H1 (cell line): ENCODE results near the gene NLRP11. TPM values are rescaled to one million over a fixed set of nuclear protein-coding genes. Genes with fewer than 3 reads are reported as not detected.

ENCODE experiments used
- CTCF ChIA-PET: fragments of 300-600 bp; sonication (Branson Sonifier 250); formaldehyde crosslinking; loops from one replicate; lab custom pipeline; 2021; ENCODE audit not compliant: partially characterized antibody; lab: Charles Lee
- POLR2A ChIA-PET: fragments of 300-600 bp; sonication (Branson Sonifier 250); formaldehyde crosslinking; loops from one replicate; lab custom pipeline; 2021; ENCODE audit warnings: inconsistent platforms; ENCODE audit not compliant: partially characterized antibody; lab: Charles Lee
- DNase-seq, 2 experiments: peaks; one replicate each; pipeline versions ENCODE4 v3.0.0 to v3.0.0-alpha.2; 2010 to 2022; ENCODE audit warnings: low spot score in 2 of 2, low read depth in 1 of 2, mixed read lengths in 1 of 2
- FAIRE-seq: peaks from 2 replicates; lab custom pipeline; 2011; peaks lifted over from hg19 to GRCh38; lab: Jason Lieb, UNC
- H2AFZ ChIP-seq: 2 replicates; pipeline ENCODE4 v1.8.1; 2012; ENCODE audit warnings: low read length, inconsistent platforms
- H2AK5ac ChIP-seq: 2 replicates; pipeline ENCODE4 v1.6.1; 2013; ENCODE audit warnings: low read depth, low read length
- H2BK120ac ChIP-seq: replicated peaks from 2 replicates; pipeline ENCODE3; 2013; ENCODE audit warnings: low read depth, low read length, inconsistent platforms
- H2BK12ac ChIP-seq: 2 replicates; pipeline ENCODE4 v1.6.1; 2013; ENCODE audit warnings: low read depth, low read length
- H2BK15ac ChIP-seq: 2 replicates; pipeline ENCODE4 v1.6.1; 2013; ENCODE audit warnings: low read length
- H2BK20ac ChIP-seq: 2 replicates; pipeline ENCODE4 v1.6.1; 2013; ENCODE audit warnings: low read length
- H2BK5ac ChIP-seq: 2 replicates; pipeline ENCODE4 v1.6.1; 2013; ENCODE audit warnings: low read depth, low read length
- H3K14ac ChIP-seq: 2 replicates; pipeline ENCODE4 v1.6.1; 2013; ENCODE audit warnings: inconsistent platforms; ENCODE audit not compliant: insufficient read length
- H3K18ac ChIP-seq: 2 replicates; pipeline ENCODE4 v1.6.1; 2013; ENCODE audit warnings: low read length; ENCODE audit errors: extremely low read depth
- H3K23ac ChIP-seq: 2 replicates; pipeline ENCODE4 v1.6.1; 2013; ENCODE audit warnings: inconsistent platforms; ENCODE audit not compliant: insufficient read length
- H3K23me2 ChIP-seq: 2 replicates; pipeline ENCODE4 v1.6.1; 2013; ENCODE audit warnings: low read depth, low read length
- H3K27ac ChIP-seq: 2 replicates; pipeline ENCODE4 v1.6.1; 2011; ENCODE audit warnings: low read depth, low read length, inconsistent platforms
- H3K27me3 ChIP-seq, 4 experiments: replicated peaks in 1 of 4; 1 replicate in 1 of 4; 2 replicates in 3 of 4; pipeline versions ENCODE4 v1.6.1 to v1.8.1; 2011 to 2013; ENCODE audit warnings: low read length in 3 of 4, mild to moderate bottlenecking in 3 of 4, inconsistent platforms in 2 of 4, mixed read lengths in 2 of 4, moderate library complexity in 1 of 4; ENCODE audit not compliant: control insufficient read depth in 3 of 4, insufficient read depth in 3 of 4; ENCODE audit errors: extremely low read depth in 1 of 4
- H3K36me3 ChIP-seq, 4 experiments: 2 replicates each; pipeline versions ENCODE4 v1.6.1 to v1.8.1; 2011 to 2013; ENCODE audit warnings: mild to moderate bottlenecking in 4 of 4, low read length in 3 of 4, moderate library complexity in 2 of 4, control low read depth in 1 of 4, inconsistent platforms in 1 of 4; ENCODE audit not compliant: insufficient read depth in 4 of 4, control insufficient read depth in 2 of 4
- H3K4ac ChIP-seq: replicated peaks from 2 replicates; pipeline ENCODE3; 2013; ENCODE audit warnings: low read length, low read depth, mixed read lengths, inconsistent platforms; ENCODE audit not compliant: insufficient read length
- H3K4me1 ChIP-seq, 4 experiments: replicated peaks in 1 of 4; 1 replicate in 1 of 4; 2 replicates in 3 of 4; pipeline versions ENCODE4 v1.6.1 to v1.8.1; 2011 to 2013; ENCODE audit warnings: low read length in 3 of 4, inconsistent platforms in 2 of 4, mixed read lengths in 1 of 4; ENCODE audit not compliant: insufficient read depth in 4 of 4, control insufficient read depth in 3 of 4
- H3K4me2 ChIP-seq, 2 experiments: 2 replicates each; pipeline versions ENCODE4 v1.6.1 to v1.8.1; 2011 to 2013; ENCODE audit warnings: low read depth in 2 of 2, low read length in 2 of 2, control low read depth in 1 of 2, inconsistent platforms in 1 of 2, mild to moderate bottlenecking in 1 of 2; ENCODE audit not compliant: insufficient read depth in 1 of 2
- H3K4me3 ChIP-seq, 4 experiments: fragments of 200-600, 300-600 bp in 1 of 4; sonication (generic), shearing (Covaris generic), sonication (Bioruptor Twin) in 1 of 4; 2 replicates each; pipeline versions ENCODE4 v1.5.1 to v1.8.1; 2011 to 2016; ENCODE audit warnings: low read length in 4 of 4, low read depth in 3 of 4, control low read depth in 2 of 4, inconsistent platforms in 2 of 4, mild to moderate bottlenecking in 2 of 4, mixed read lengths in 1 of 4, moderate library complexity in 1 of 4; ENCODE audit not compliant: insufficient read depth in 2 of 4; ENCODE audit errors: extremely low read depth in 1 of 4
- H3K56ac ChIP-seq: replicated peaks from 2 replicates; pipeline ENCODE3; 2013; ENCODE audit warnings: low read depth, mild to moderate bottlenecking, mixed read lengths, low read length, inconsistent platforms; ENCODE audit not compliant: insufficient read length
- H3K79me1 ChIP-seq: 2 replicates; pipeline ENCODE4 v1.6.1; 2013; ENCODE audit warnings: low read depth, low read length, control low read depth
- H3K79me2 ChIP-seq, 2 experiments: 2 replicates each; pipeline versions ENCODE4 v1.6.1 to v1.8.1; 2012 to 2013; ENCODE audit warnings: low read length in 2 of 2, mild to moderate bottlenecking in 2 of 2, inconsistent platforms in 1 of 2; ENCODE audit not compliant: insufficient read depth in 2 of 2, control insufficient read depth in 1 of 2
- H3K9ac ChIP-seq, 4 experiments: replicated peaks in 1 of 4; 1 replicate in 1 of 4; 2 replicates in 3 of 4; pipeline versions ENCODE4 v1.6.1 to v1.8.1; 2011 to 2013; ENCODE audit warnings: low read depth in 3 of 4, low read length in 3 of 4, control low read depth in 2 of 4, mild to moderate bottlenecking in 2 of 4, moderate library complexity in 2 of 4, inconsistent platforms in 1 of 4; ENCODE audit errors: extremely low read depth in 1 of 4
- H3K9me3 ChIP-seq, 2 experiments: 2 replicates each; pipeline versions ENCODE4 v1.6.1 to v1.8.1; 2012 to 2013; ENCODE audit warnings: mild to moderate bottlenecking in 2 of 2, moderate library complexity in 2 of 2, control low read depth in 1 of 2, inconsistent platforms in 1 of 2, low read depth in 1 of 2, low read length in 1 of 2, mixed read lengths in 1 of 2; ENCODE audit not compliant: insufficient read depth in 2 of 2
- H4K20me1 ChIP-seq, 2 experiments: replicated peaks in 1 of 2; 2 replicates each; pipeline versions ENCODE3 to v1.8.1; 2011 to 2013; ENCODE audit warnings: inconsistent platforms in 2 of 2, low read length in 2 of 2, mild to moderate bottlenecking in 1 of 2; ENCODE audit not compliant: insufficient read depth in 2 of 2, control insufficient read depth in 1 of 2
- H4K5ac ChIP-seq: 2 replicates; pipeline ENCODE4 v1.6.1; 2013; ENCODE audit warnings: low read length, low read depth, mixed read lengths, inconsistent platforms; ENCODE audit not compliant: insufficient read length
- H4K8ac ChIP-seq: 2 replicates; pipeline ENCODE4 v1.8.0; 2013; ENCODE audit warnings: mild to moderate bottlenecking, moderate library complexity, low read length, inconsistent platforms; ENCODE audit not compliant: insufficient read depth; ENCODE audit errors: extremely low read depth
- H4K91ac ChIP-seq: replicated peaks from 2 replicates; pipeline ENCODE3; 2013; ENCODE audit warnings: low read length, mixed read lengths, inconsistent platforms; ENCODE audit not compliant: insufficient read length
- ASH2L ChIP-seq: fragments of 200-600, 300-600 bp; sonication (generic); IDR thresholded peaks from one replicate; pipeline ENCODE4 v1.7.1; 2017; ENCODE audit warnings: low read length
- CTCF ChIP-seq, 3 experiments: IDR thresholded peaks; 1 replicate in 2 of 3; 2 replicates in 1 of 3; pipeline versions ENCODE4 v1.5.1 to v1.6.1; 2011; ENCODE audit warnings: low read length in 3 of 3, mild to moderate bottlenecking in 3 of 3, inconsistent platforms in 2 of 3, low read depth in 1 of 3, moderate library complexity in 1 of 3; ENCODE audit not compliant: insufficient read depth in 1 of 3; ENCODE audit errors: control extremely low read depth in 1 of 3
- E2F6 ChIP-seq: IDR thresholded peaks from 2 replicates; pipeline ENCODE4 v1.6.1; 2012; ENCODE audit warnings: inconsistent platforms
- GABPA ChIP-seq: IDR thresholded peaks from 2 replicates; pipeline ENCODE4 v1.6.1; 2011; ENCODE audit warnings: mild to moderate bottlenecking, low read length, moderate library complexity, borderline replicate concordance; ENCODE audit not compliant: insufficient read depth
- HDAC2 ChIP-seq, 2 experiments: fragments of 300-600 bp in 1 of 2; sonication (generic) in 1 of 2; IDR thresholded peaks; 2 replicates each; pipeline ENCODE4 v1.6.1; 2011 to 2012; ENCODE audit warnings: low read depth in 2 of 2, low read length in 2 of 2, mild to moderate bottlenecking in 2 of 2, moderate library complexity in 2 of 2, borderline replicate concordance in 1 of 2, inconsistent platforms in 1 of 2
- SAP30 ChIP-seq: fragments of 300-600 bp; sonication (generic); IDR thresholded peaks from 2 replicates; pipeline ENCODE4 v1.7.1; 2012; ENCODE audit warnings: low read length, moderate library complexity, mild to moderate bottlenecking, inconsistent platforms; ENCODE audit not compliant: insufficient read depth, insufficient replicate concordance
- SIN3A ChIP-seq, 2 experiments: IDR thresholded peaks in 1 of 2; conservative IDR thresholded peaks in 1 of 2; 2 replicates each; pipeline ENCODE4 v1.6.1; 2011 to 2012; ENCODE audit warnings: low read length in 2 of 2, improper control_type of control experiment in 1 of 2, low read depth in 1 of 2, mild to moderate bottlenecking in 1 of 2
- SP2 ChIP-seq: IDR thresholded peaks from 2 replicates; pipeline ENCODE4 v1.6.1; 2012; ENCODE audit warnings: mild to moderate bottlenecking, low read length, inconsistent platforms
- TBP ChIP-seq: IDR thresholded peaks from 2 replicates; pipeline ENCODE4 v1.6.1; 2011; ENCODE audit warnings: low read depth, low read length, improper control_type of control experiment
- TEAD4 ChIP-seq: IDR thresholded peaks from 2 replicates; pipeline ENCODE4 v1.6.1; 2012; ENCODE audit warnings: low read depth, low read length, inconsistent platforms, mixed read lengths
- ZNF274 ChIP-seq: IDR thresholded peaks from 2 replicates; pipeline ENCODE4 v1.7.0; 2012; ENCODE audit warnings: low read length, borderline replicate concordance; ENCODE audit errors: extremely low read depth
- WGBS, 2 experiments: shearing (Covaris generic) in 1 of 2; methylation state at CpG; one replicate each; pipeline versions ENCODE4 v1.1.6 to v1.1.7; 2013 to 2015; ENCODE audit warnings: low lambda C conversion rate in 2 of 2, mixed read lengths in 2 of 2, inconsistent platforms in 1 of 2, low coverage in 1 of 2, missing lambda C conversion rate in 1 of 2; ENCODE audit not compliant: insufficient replicate concordance in 2 of 2, insufficient coverage in 1 of 2, insufficient read length in 1 of 2; ENCODE audit errors: extremely low coverage in 1 of 2, missing lambda C conversion rate in 1 of 2; 5-methylcytosine and 5-hydroxymethylcytosine counted together
- polyA plus RNA-seq, 7 experiments: library from polyadenylated mRNA; depleted of rRNA in 3 of 7; stranded (reverse) in 5 of 7; unstranded in 2 of 7; fragments of >200 nt in 5 of 7; fragments of 200-250 nt in 2 of 7; gene quantifications; 1 replicate in 5 of 7; 2 replicates in 1 of 7; 4 replicates in 1 of 7; pipeline versions ENCODE4 v1.2.1 to v1.2.3, GENCODE V29; 2011 to 2013; ENCODE audit warnings: missing spikeins in 2 of 7, mixed read lengths in 2 of 7
- total RNA-seq: library from RNA; stranded (reverse); fragmentation: NEBNext Ultra II Directional; extraction: Animal tissue kit (Norgen Biotek cat#: 25700); gene quantifications from 2 replicates; pipeline ENCODE4 v1.2.1, GENCODE V29; 2021

NLRP11 gene
- total and polyA plus RNA-seq, 2 of the 8 experiments (the other 6 are each of a cell fraction or from before 2014, with no cell fraction given): not detected

- Histone ChIP-seq H2AK5ac (no peak overlapping the region), H2AFZ (no peak overlapping the region), H4K20me1 (no peaks in the 10 kb centered on the region), H3K9me3 (peaks cover 80 to 82% of the 10 kb centered on the region in 2 experiments), H3K27ac (no peak overlapping the region), H3K18ac (no peak overlapping the region), H4K8ac (no peak overlapping the region), H3K4me3 (no peak overlapping the region), H3K79me2 (no peaks in the 10 kb centered on the region), H3K4me1 (no peaks in the 10 kb centered on the region), H2BK20ac (no peak overlapping the region), H3K23ac (no peak overlapping the region), H2BK120ac (no peak overlapping the region), H2BK12ac (no peak overlapping the region), H3K79me1 (no peaks in the 10 kb centered on the region), H3K56ac (no peak overlapping the region), H2BK5ac (no peak overlapping the region), H3K4me2 (no peak overlapping the region), H3K27me3 (no peaks in the 10 kb centered on the region), H4K5ac (no peak overlapping the region), H3K9ac (no peak overlapping the region), H3K4ac (no peak overlapping the region), H4K91ac (no peak overlapping the region), H3K36me3 (no peaks in the 10 kb centered on the region; a peak in 1 of 8 replicates), H2BK15ac (no peak overlapping the region), H3K23me2 (no peaks in the 10 kb centered on the region), H3K14ac (no peak overlapping the region)
- CTCF ChIA-PET: no interaction called here
- FAIRE-seq (no peak), DNase-seq (no peak)
- WGBS, 2 experiments: 88% methylated on average over 5 of the region's 5 CpGs; no CpG with 5 or more reads in 1 of the 2 experiments
- POLR2A ChIA-PET: no interaction called here
- TF ChIP-seq TEAD4: no peak
- TF ChIP-seq ASH2L: no peak
- TF ChIP-seq SP2: no peak
- no peak for TF ChIP-seq TBP
- TF ChIP-seq CTCF (IDR thresholded peaks at IDR 0.05; ENCODE audit: control extremely low read depth in 1 of 3, insufficient read depth in 1 of 3, low read depth in 1 of 3, low read length in 3 of 3): no peak
- TF ChIP-seq SIN3A (conservative IDR thresholded peaks at IDR 0.05 in 1 of 2, IDR thresholded peaks at IDR 0.05 in 1 of 2; ENCODE audit: low read depth in 1 of 2, low read length in 2 of 2): no peak
- no peak for TF ChIP-seq HDAC2 (IDR thresholded peaks at IDR 0.05; ENCODE audit: borderline replicate concordance in 1 of 2, low read depth in 2 of 2, low read length in 2 of 2)
- TF ChIP-seq SAP30: no peak
- TF ChIP-seq GABPA: no peak
- TF ChIP-seq E2F6: no peak
- TF ChIP-seq ZNF274: no peak
Observed at GRCh38 chr19:55813906-55814305, 17.9 kb downstream of the NLRP11 start.
